WI38 (cell line): ENCODE measurements around the gene EXTL1.

Source experiments
- H3K4me3 ChIP-seq: 2 replicates; pipeline ENCODE4 v1.5.1; 2011; ENCODE audit warnings: low read depth, mild to moderate bottlenecking, control low read depth, low read length
- TF ChIP-seq, protein P1 (sequence below): IDR thresholded peaks from 2 replicates; pipeline ENCODE4 v1.5.1; 2012; ENCODE audit warnings: low read depth, mild to moderate bottlenecking, control low read depth, low read length

Gene EXTL1

DNA sequence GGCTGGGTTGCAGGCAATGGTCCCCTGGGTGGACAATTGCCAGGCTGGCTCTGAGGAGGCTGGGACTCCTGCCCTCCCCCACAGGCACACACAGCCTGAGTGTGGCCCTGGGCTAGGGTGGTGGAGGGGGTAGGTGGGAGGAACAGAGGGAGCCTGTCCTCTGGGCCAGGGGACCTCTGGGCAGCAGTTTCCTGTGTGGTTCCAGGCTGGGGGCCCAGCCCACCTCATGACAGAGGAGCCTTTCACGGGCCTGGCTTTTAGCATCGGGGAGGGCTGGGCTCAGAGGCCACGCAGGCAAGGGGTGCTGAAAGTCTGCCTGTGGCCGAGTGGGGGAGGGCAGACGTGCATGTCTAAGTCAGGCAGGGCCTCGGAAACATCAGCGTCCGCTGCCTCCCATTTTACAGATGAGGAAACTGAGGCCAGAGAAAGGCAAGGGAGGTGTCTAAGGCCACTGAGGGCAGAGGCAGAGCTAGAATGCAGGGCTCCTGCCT is 7.0 kb downstream of the EXTL1 start:
- TF ChIP-seq, protein P1, sequence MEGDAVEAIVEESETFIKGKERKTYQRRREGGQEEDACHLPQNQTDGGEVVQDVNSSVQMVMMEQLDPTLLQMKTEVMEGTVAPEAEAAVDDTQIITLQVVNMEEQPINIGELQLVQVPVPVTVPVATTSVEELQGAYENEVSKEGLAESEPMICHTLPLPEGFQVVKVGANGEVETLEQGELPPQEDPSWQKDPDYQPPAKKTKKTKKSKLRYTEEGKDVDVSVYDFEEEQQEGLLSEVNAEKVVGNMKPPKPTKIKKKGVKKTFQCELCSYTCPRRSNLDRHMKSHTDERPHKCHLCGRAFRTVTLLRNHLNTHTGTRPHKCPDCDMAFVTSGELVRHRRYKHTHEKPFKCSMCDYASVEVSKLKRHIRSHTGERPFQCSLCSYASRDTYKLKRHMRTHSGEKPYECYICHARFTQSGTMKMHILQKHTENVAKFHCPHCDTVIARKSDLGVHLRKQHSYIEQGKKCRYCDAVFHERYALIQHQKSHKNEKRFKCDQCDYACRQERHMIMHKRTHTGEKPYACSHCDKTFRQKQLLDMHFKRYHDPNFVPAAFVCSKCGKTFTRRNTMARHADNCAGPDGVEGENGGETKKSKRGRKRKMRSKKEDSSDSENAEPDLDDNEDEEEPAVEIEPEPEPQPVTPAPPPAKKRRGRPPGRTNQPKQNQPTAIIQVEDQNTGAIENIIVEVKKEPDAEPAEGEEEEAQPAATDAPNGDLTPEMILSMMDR: no peak
- H3K4me3 ChIP-seq: no peak overlapping the region

DNA sequence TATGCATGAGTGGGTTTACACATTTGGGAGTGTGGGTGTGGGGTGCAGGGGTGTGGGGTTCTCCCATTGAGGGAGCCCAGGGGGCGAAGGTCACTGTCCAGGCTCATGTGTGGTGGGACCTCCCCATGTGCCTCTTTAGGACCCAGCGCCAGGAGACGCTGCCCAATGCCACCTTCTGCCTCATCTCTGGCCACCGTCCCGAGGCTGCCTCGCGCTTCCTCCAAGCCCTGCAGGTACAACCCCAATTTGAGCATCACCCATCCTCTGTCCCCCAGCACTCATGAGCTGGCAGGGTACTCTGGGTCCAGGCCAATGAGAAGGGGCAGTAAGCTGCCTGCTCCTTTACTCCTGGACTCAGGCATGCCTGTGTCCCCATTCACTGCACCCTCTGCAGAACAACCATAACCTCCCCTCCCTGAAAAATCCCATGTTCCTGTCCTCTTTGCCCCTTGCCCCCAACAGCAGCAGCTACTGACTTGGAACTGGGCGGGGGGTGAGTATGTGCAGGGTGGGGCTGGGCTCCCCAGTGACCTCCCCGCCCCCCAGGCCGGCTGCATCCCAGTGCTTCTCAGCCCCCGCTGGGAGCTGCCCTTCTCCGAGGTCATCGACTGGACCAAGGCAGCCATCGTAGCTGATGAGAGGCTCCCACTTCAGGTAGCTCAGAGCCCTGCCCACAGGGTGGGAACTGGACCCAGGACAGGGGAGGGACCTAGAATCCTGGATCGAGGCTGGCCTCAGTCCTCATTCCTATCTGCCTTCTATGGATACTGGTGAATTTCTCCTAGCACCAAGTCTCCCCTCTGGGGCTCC is 7.7 kb downstream of the EXTL1 start:
- TF ChIP-seq, protein P1: no peak

DNA sequence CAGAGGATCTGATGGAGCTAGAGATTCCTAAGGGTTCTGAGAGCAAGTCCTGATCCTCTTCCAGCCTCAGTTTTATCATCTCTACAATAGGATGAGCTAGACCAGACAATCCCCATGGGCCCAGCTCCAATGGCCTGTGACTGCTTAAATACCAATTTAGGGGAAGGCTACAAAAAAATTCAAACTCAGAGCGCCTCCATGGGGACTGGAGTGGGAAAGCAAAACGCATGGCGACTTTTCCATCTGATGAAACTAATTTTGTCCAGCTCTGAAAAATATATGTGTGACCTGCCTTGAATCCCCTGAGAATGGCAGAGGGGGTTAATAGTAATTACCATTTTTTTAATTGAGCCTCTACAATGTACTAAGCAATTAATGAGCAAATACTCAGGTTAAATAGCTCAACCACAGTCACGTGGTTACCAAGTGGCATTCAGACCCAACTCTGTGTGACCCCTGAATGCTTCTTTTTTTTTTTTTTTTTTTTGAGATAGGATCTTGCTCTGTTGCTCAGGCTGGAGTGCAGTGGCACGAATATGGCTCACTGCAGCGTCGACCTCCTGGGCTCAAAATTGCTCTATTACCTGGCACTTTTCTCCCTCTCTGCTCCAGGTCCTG is 8.4 kb downstream of the EXTL1 start:
- no peak overlapping the region for H3K4me3 ChIP-seq
- TF ChIP-seq, protein P1: no peak

More for the DNA sequence above, 7.7 kb downstream of the EXTL1 start:
- H3K4me3 ChIP-seq: no peak overlapping the region

DNA sequence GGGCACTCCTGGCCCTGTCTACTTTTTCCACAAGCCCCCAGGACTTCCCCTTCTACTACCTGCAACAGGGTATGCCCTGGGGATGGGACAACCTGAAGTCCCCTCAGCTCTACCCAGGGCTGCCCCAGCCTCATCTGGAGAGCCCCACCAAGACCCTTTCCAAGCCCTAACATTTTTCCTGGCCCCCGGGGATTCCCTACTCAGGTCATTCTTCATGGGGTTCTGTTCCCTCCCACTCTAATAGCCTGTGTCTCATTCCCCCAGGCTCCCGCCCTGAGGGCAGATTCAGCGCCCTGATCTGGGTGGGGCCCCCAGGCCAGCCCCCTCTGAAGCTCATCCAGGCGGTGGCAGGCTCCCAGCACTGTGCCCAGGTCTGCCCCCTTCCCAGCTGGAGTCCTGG is 9.6 kb downstream of the EXTL1 start:
- no peak overlapping the region for H3K4me3 ChIP-seq
- TF ChIP-seq, protein P1: no peak

DNA sequence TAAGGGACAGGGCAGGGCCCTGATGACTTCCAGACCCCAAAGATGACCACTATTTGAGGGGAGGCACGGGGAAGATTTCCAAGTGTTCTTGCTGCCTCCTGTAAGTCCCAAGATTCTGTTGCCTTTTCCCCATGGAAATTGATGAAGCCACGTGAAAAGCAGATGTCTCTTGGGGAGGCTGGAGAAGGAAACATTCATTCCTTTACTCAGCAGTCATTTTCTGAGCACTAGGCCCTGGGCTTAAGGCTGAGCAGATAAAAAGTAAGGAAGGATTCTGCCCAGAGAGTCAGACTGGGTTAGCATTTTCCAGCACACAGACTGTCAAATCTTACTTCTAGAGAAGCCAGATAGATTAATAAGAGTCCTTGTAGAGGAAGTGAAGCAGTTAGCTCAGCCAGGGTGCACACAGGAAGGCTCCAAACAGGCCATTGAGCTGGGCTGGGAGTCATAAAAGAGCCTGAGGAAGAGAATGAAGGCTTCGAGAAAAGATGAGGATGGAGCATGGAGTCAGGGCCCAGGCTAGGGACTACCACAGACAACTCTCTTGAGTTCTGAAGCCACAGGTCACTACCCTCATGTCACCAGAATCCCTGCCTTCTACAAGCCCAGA is 10.1 kb downstream of the EXTL1 start:
- no peak overlapping the region for H3K4me3 ChIP-seq
- TF ChIP-seq, protein P1: no peak

DNA sequence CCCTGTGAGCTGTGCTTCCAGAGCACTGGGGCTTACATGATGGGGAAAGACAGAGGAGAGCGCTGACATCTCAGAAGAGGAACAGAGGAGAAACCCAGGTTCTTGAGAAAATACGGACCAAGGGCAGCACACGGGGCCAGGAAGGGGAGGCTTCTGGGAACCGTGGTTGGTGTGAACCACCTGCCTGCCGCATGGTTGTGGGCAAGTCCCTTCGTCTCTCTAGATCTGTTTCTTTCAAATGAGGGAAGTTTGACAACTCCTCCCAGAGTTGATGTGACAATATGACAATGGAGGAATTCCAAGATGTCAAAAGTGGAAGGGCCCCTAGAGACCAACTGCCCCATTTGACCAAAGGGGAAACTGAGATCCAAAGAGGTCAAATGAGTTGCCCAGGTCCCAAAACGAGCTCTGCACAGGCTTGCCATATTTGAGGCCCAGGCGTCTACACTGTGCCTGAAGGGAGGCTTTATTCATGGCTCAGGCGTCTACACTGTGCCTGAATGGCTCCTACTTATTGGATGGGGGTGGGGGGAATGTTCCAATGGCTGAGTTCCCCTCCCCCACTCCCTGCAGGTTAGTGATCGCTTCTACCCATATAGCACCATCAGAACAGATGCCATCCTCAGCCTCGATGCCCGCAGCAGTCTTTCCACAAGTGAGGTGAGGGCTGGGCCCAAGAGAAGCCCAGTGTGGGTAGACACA is 11.2 kb downstream of the EXTL1 start:
- TF ChIP-seq, protein P1: no peak
- H3K4me3 ChIP-seq: no peak overlapping the region
